Thymus (tissue), 14 donors: ENCODE data around the gene CC2D1A. TPM values are rescaled to one million over a fixed set of nuclear protein-coding genes. Genes with fewer than 3 reads are reported as not detected.

Source experiments
- DNase-seq, 9 donors: peaks; one replicate each; pipeline ENCODE4 v3.0.0-alpha.2; 2013; ENCODE audit warnings: low spot score in 9 of 9, low read depth in 6 of 9, missing footprints in 1 of 9
- H3K27ac ChIP-seq, 2 donors: one replicate each; pipeline ENCODE4 v1.5.1; 2013; ENCODE audit warnings: control low read depth in 1 of 2, low read depth in 1 of 2, low read length in 1 of 2, mild to moderate bottlenecking in 1 of 2, moderate library complexity in 1 of 2
- H3K27me3 ChIP-seq, 2 donors: one replicate each; pipeline ENCODE4 v1.5.1; 2013; ENCODE audit warnings: low read length in 1 of 2; ENCODE audit not compliant: control insufficient read depth in 2 of 2, insufficient read depth in 1 of 2
- H3K36me3 ChIP-seq, 2 donors: one replicate each; pipeline ENCODE4 v1.5.1; 2013; ENCODE audit warnings: low read length in 1 of 2, mild to moderate bottlenecking in 1 of 2, moderate library complexity in 1 of 2; ENCODE audit not compliant: control insufficient read depth in 2 of 2, insufficient read depth in 2 of 2
- H3K4me1 ChIP-seq, 2 donors: one replicate each; pipeline ENCODE4 v1.5.1; 2013; ENCODE audit warnings: low read length in 2 of 2; ENCODE audit not compliant: control insufficient read depth in 2 of 2, insufficient read depth in 2 of 2
- H3K4me3 ChIP-seq, 2 donors: one replicate each; pipeline ENCODE4 v1.5.1; 2013; ENCODE audit warnings: low read length in 2 of 2, control low read depth in 1 of 2, mild to moderate bottlenecking in 1 of 2
- H3K9me3 ChIP-seq, 2 donors: one replicate each; pipeline ENCODE4 v1.5.1; 2013; ENCODE audit warnings: low read length in 1 of 2, mild to moderate bottlenecking in 1 of 2; ENCODE audit not compliant: control insufficient read depth in 2 of 2, insufficient read depth in 1 of 2
- WGBS: extraction: QIAGEN DNeasy Blood & Tissue Kit; methylation state at CpG from one replicate; pipeline ENCODE4 v1.1.7; 2013; 5-methylcytosine and 5-hydroxymethylcytosine counted together
- long read RNA-seq, 10 donors: transcript quantifications; one replicate each; lab custom pipeline, GENCODE V29; 2026
- polyA plus RNA-seq: library from polyadenylated mRNA; stranded (reverse); fragments of 200-250 nt; gene quantifications from one replicate; pipeline ENCODE4 v1.2.3, GENCODE V29; 2013
- total RNA-seq: library from RNA; stranded (reverse); fragments of 120-200 nt; gene quantifications from one replicate; pipeline ENCODE4 v1.2.4, GENCODE V29; 2013
- donor health status: healthy.

CC2D1A gene
- total RNA-seq: 5.8 TPM
- polyA plus RNA-seq: 26.7 TPM
- long read RNA-seq, donor 1: 0 reads
- long read RNA-seq, donor 2, partial matches to known transcripts: 6 of 7 reads
- long read RNA-seq, donor 2, other reads (novel, unspliced or antisense): 0 of 7 reads
- long read RNA-seq, donor 3: 0 reads
- long read RNA-seq, donor 4: 0 reads
- long read RNA-seq, donor 5, partial matches to known transcripts: 5 of 6 reads
- long read RNA-seq, donor 5, other reads (novel, unspliced or antisense): 0 of 6 reads
- long read RNA-seq, donor 6, partial matches to known transcripts: 0 of 2 reads
- long read RNA-seq, donor 6, other reads (novel, unspliced or antisense): 0 of 2 reads
- long read RNA-seq, donor 7: 0 reads
- long read RNA-seq, donor 8: 0 reads
- long read RNA-seq, donor 9, partial matches to known transcripts: 0 of 1 reads
- long read RNA-seq, donor 9, other reads (novel, unspliced or antisense): 0 of 1 reads
- long read RNA-seq, donor 10, partial matches to known transcripts: 7 of 8 reads
- long read RNA-seq, donor 10, other reads (novel, unspliced or antisense): 0 of 8 reads

GRCh38 chr19:13905634-13906520 is at the start of gene CC2D1A, which contains the start of gene BRME1:
Gene CC2D1A, plus strand, starts transcription at chr19:13906201. Its CDS starts 241 bp downstream, at chr19:13906442.
Gene BRME1, minus strand, starts transcription at chr19:13906117. Its CDS starts 1,225 bp downstream, at chr19:13904892.
- H3K27me3 ChIP-seq: no peaks in the 10 kb centered on the region
- peaks cover 3 to 10% of the 10 kb centered on the region in 2 donors for H3K36me3 ChIP-seq
- H3K4me3 ChIP-seq: peak within 1 kb of the TSS; percentile 66 to 84
- peak; percentile 75 to 95 (median 87) for DNase-seq
- H3K4me1 ChIP-seq: peaks cover 6 to 15% of the 10 kb centered on the region in 2 donors
- H3K27ac ChIP-seq: peak within 1 kb of the TSS in 1 of 2 donors; percentile 61
- peaks cover 0 to 7% of the 10 kb centered on the region in 2 donors for H3K9me3 ChIP-seq
- 11% methylated on average over 86 of the region's 86 CpGs for WGBS

GRCh38 chr19:13856497-13856896 is 49.5 kb upstream of the CC2D1A start:
- H3K9me3 ChIP-seq: peaks cover 0 to 4% of the 10 kb centered on the region in 2 donors
- H3K27me3 ChIP-seq: peaks cover 0 to under 1% of the 10 kb centered on the region in 2 donors
- WGBS: 86% methylated on average over 2 of the region's 2 CpGs
- DNase-seq: no peak
- H3K4me3 ChIP-seq: no peak overlapping the region
- H3K4me1 ChIP-seq: peaks cover 5 to 9% of the 10 kb centered on the region in 2 donors
- H3K27ac ChIP-seq: no peak overlapping the region
- no peaks in the 10 kb centered on the region for H3K36me3 ChIP-seq

GRCh38 chr19:13859361-13859880 is 46.6 kb upstream of the CC2D1A start:
- Histone ChIP-seq H3K27ac (no peak overlapping the region), H3K4me1 (peaks cover 13 to 26% of the 10 kb centered on the region in 2 donors), H3K36me3 (no peaks in the 10 kb centered on the region), H3K27me3 (peaks cover 2 to 14% of the 10 kb centered on the region in 2 donors), H3K4me3 (no peak overlapping the region), H3K9me3 (peaks cover 0 to 5% of the 10 kb centered on the region in 2 donors)
- 89% methylated on average over 3 of the region's 3 CpGs for WGBS
- DNase-seq: no peak

GRCh38 chr19:13860679-13861391 is 45.2 kb upstream of the CC2D1A start:
- Histone ChIP-seq H3K36me3 (no peaks in the 10 kb centered on the region), H3K9me3 (peaks cover 0 to 5% of the 10 kb centered on the region in 2 donors), H3K27me3 (peaks cover 4 to 22% of the 10 kb centered on the region in 2 donors), H3K27ac (no peak overlapping the region), H3K4me1 (peaks cover 18 to 31% of the 10 kb centered on the region in 2 donors), H3K4me3 (no peak overlapping the region)
- 93% methylated on average over 13 of the region's 13 CpGs for WGBS
- no peak for DNase-seq

- Histone ChIP-seq H3K4me3 (peak overlapping the region in 1 of 2 donors; percentile 47), H3K27me3 (peaks cover 4 to 27% of the 10 kb centered on the region in 2 donors), H3K4me1 (peaks cover 22 to 36% of the 10 kb centered on the region in 2 donors), H3K9me3 (peaks cover 0 to 5% of the 10 kb centered on the region in 2 donors), H3K27ac (peak overlapping the region; percentile 1 to 69), H3K36me3 (no peaks in the 10 kb centered on the region)
- DNase-seq: no peak
- WGBS: 36% methylated on average over 11 of the region's 11 CpGs
These were observed 44.6 kb upstream of the CC2D1A start for GRCh38 chr19:13861392-13861713.

- peaks cover 4 to 29% of the 10 kb centered on the region in 2 donors for H3K27me3 ChIP-seq
- H3K36me3 ChIP-seq: no peaks in the 10 kb centered on the region
- 2% methylated on average over 27 of the region's 27 CpGs for WGBS
- H3K9me3 ChIP-seq: peaks cover 0 to 5% of the 10 kb centered on the region in 2 donors
- peaks cover 22 to 41% of the 10 kb centered on the region in 2 donors for H3K4me1 ChIP-seq
- peak overlapping the region; percentile 69 to 75 for H3K27ac ChIP-seq
- H3K4me3 ChIP-seq: peak overlapping the region; percentile 47 to 59
- peak in 4 of 9 donors; percentile 82 to 89 (median 86) for DNase-seq
These were observed 44.1 kb upstream of the CC2D1A start for GRCh38 chr19:13861714-13862531.

- DNase-seq: peak in 2 of 9 donors; percentile 37 to 57
- H3K9me3 ChIP-seq: peaks cover 0 to 5% of the 10 kb centered on the region in 2 donors
- H3K4me1 ChIP-seq: peaks cover 32 to 56% of the 10 kb centered on the region in 2 donors
- peaks cover 4 to 31% of the 10 kb centered on the region in 2 donors for H3K27me3 ChIP-seq
- WGBS: 24% methylated on average over 13 of the region's 13 CpGs
- H3K36me3 ChIP-seq: no peaks in the 10 kb centered on the region
- no peak overlapping the region for H3K27ac ChIP-seq
- H3K4me3 ChIP-seq: no peak overlapping the region
These were observed 41.8 kb upstream of the CC2D1A start for GRCh38 chr19:13864046-13864666.
